T-helper 2 cell treated with Interferon-gamma antibody and Interleukin-4, amounts not matched to agents 100 ng/mL and 5 ng/mL, for 36 hours (primary cell): ENCODE data around the gene ANGPTL4. TPM values are rescaled to one million over a fixed set of nuclear protein-coding genes. Genes with fewer than 3 reads are reported as not detected.
"Not testable (repeated sequence)": the region's sequence is repeated elsewhere in the genome, so short reads cannot be mapped to it uniquely, and the experiment has no call there.

Source experiments
- intact Hi-C: fragments of 100-400 bp; cut with micrococcal nuclease; formaldehyde crosslinking; loops from one replicate; pipeline ENCODE4 v1.15.1; 2023
- total RNA-seq: library from RNA; stranded (reverse); gene quantifications from 2 replicates; pipeline ENCODE4 v1.2.3, GENCODE V29; 2022

ANGPTL4 gene
- total RNA-seq, 1 donor from 2014 or later = 0.36 TPM

DNA sequence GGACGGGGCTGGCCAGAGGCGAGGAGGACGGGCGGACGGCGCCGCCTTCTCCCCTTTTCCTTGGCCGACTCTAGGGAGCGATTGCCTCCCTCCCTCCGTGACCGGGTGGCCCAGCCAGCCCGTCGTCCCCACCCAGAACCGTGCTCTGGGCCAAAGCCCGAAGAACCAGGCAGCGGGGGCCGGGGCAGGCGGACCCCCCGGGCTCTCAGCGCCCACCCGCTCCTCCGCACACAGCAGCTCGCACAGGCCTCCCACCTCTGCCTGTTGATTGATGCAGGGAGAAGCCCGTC is 39.8 kb downstream of the ANGPTL4 start:
- intact Hi-C loops = no loop called here

GRCh38 chr19:8404391-8405151 is 40.6 kb downstream of the ANGPTL4 start:
- intact Hi-C loops = no loop called here

DNA sequence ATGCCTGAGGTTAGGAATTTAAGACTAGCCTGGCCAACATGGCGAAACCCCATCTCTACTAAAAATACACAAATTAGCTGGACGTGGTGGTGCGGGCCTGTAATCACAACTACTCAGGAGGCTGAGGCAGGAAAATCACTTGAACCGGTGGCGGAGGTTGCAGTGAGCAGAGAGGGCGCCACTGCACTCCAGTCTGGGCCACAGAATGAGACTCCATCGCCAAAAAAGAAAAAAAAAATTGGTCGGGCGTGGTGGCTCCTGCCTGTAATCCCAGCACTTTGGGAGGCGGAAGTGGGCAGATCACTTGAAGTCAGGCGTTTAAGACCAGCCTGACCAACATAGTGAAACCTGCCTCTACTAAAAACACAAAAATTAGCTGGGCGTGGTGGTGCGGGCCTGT is 46.8 kb downstream of the ANGPTL4 start:
- intact Hi-C loops = not testable (repeated sequence)

DNA sequence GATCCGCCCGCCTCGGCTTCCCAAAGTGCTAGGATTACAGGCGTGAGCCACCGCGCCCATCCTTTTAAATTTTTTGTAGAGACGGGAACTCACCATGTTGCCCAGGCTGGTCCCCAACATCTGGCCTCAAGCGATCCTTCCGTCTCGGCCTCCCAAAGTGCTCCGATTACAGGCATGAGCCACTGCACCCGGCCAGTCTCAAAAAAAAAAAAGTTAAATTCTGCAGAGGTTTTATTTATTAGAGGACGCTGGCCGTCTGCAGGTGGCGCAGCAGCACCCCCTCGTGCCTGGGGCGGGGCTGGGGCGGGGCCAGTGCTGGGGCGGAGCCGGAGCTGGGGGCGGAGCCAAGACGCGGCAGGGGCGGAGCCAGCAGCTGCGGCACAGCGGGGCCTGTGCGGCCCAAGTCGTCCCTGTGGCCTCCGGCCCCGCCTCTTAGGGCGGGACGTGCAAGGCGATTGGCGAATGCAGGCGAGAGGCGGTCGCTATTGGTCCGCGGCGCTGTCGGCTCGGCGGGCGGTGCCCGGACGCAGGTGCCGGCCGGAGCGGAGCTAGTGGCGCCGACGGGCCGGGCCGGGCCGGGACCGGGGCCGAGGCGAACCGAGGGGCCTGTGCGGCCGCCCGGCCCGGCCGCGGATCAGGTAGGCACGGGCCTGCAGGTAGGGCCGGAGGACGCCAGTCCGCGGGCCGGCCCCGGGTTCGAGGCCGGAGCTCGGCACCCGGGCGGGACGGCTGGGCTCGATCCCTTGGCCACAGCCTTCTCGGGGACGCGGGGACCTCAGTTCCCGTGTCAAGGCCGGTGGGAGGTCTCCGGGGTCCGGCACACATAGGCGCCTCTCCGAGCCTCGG is 49.1 kb downstream of the ANGPTL4 start, which contains the start of gene MARCHF2:
TSS of gene MARCHF2 (plus strand) at position 523 of the 846 bp plus-strand sequence. CDS start 8,536 bp downstream, outside the sequence.
- intact Hi-C loops = loop anchor here (1.0 to 2.0 kb wide), 5 partner anchors 23 to 162 kb away; partner anchors contain the start of genes ANGPTL4, HNRNPM and RAB11B

DNA sequence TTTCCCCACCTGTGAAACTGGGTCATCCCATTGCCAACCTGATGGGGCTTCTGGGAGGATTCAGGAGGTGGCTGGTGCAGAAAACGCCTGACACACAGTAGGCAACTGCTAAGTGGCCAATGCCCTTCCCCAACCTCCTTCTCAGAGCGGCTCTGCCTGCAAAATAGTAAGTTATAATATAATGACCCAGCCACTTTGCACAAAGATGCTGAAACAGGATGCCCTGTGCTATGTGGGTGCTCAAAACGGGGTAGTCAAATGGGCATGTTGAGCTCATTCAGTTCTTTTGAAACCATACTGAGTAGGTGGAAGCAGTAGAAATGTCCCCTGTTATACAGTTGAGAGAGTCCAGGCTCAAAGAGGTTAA is 49.7 kb downstream of the ANGPTL4 start:
- intact Hi-C loops = loop anchor here (1.0 to 2.0 kb wide), 5 partner anchors 23 to 161 kb away; partner anchors contain the start of genes ANGPTL4, HNRNPM and RAB11B

- intact Hi-C loops = no loop called here
Measured at GRCh38 chr19:8416796-8417195, 52.8 kb downstream of the ANGPTL4 start.

- intact Hi-C loops = no loop called here
Measured at GRCh38 chr19:8421484-8422461, 57.8 kb downstream of the ANGPTL4 start.

GRCh38 chr19:8423817-8424223 is 59.9 kb downstream of the ANGPTL4 start:
- intact Hi-C loops = no loop called here

Other genes starting within 250 kb of the ANGPTL4 start
- not detected in 2 replicates for gene FBN3, start 214.6 kb upstream of the ANGPTL4 start, total RNA-seq
- gene CERS4, start 154.8 kb upstream of the ANGPTL4 start, total RNA-seq = 18.6 and 22.2 TPM in 2 replicates
- 60.5 and 65.1 TPM in 2 replicates for gene CD320, start 55.8 kb upstream of the ANGPTL4 start, total RNA-seq
- gene NDUFA7, start 42.8 kb upstream of the ANGPTL4 start, total RNA-seq = 46.4 and 49.6 TPM in 2 replicates
- 2,029 and 2,116 TPM in 2 replicates for gene RPS28, start 42.7 kb upstream of the ANGPTL4 start, total RNA-seq
- gene KANK3, start 20.9 kb upstream of the ANGPTL4 start, total RNA-seq = 1.5 and 2.2 TPM in 2 replicates
- gene RAB11B, start 26.2 kb downstream of the ANGPTL4 start, total RNA-seq = 98.3 and 99.9 TPM in 2 replicates
- gene MARCHF2, start 49.1 kb downstream of the ANGPTL4 start, total RNA-seq = 16.9 and 17.5 TPM in 2 replicates
- 323 and 328 TPM in 2 replicates for gene HNRNPM, start 80.8 kb downstream of the ANGPTL4 start, total RNA-seq
- gene PRAM1, start 138.5 kb downstream of the ANGPTL4 start, total RNA-seq = 1.4 and 2.5 TPM in 2 replicates
- gene ZNF414, start 150.0 kb downstream of the ANGPTL4 start, total RNA-seq = 32.7 and 38.4 TPM in 2 replicates
- gene MYO1F, start 213.3 kb downstream of the ANGPTL4 start, total RNA-seq = 385 and 386 TPM in 2 replicates
- gene ADAMTS10, start 246.6 kb downstream of the ANGPTL4 start, total RNA-seq = 6.4 and 8.4 TPM in 2 replicates